Suprapubic skin (tissue), 3 donors: Measurements from ENCODE around the gene SLC31A2.

Experiments
- CTCF ChIP-seq, 2 donors: fragments of 200-600 bp in 1 of 2; fragments of 450-650 bp in 1 of 2; sonication (generic) in 1 of 2; IDR thresholded peaks; one replicate each; pipeline ENCODE4 v1.5.1; 2016 to 2019; ENCODE audit warnings: antibody characterized with exemption in 2 of 2, mild to moderate bottlenecking in 1 of 2, moderate library complexity in 1 of 2
- EP300 ChIP-seq: sonication (generic); formaldehyde crosslinking; IDR thresholded peaks from one replicate; pipeline ENCODE4 v1.6.1; 2017; ENCODE audit warnings: antibody characterized with exemption
- POLR2A ChIP-seq, 2 donors: fragments of 450-650 bp; IDR thresholded peaks; one replicate each; pipeline ENCODE4 v1.6.1; 2017; ENCODE audit warnings: antibody characterized with exemption in 2 of 2, mild to moderate bottlenecking in 2 of 2, moderate library complexity in 2 of 2

- TF ChIP-seq CTCF (IDR thresholded peaks at IDR 0.05), result no peak
- TF ChIP-seq EP300, result no peak
- TF ChIP-seq POLR2A (IDR thresholded peaks at IDR 0.05), result no peak
Observed at GRCh38 chr9:113205432-113205831, 54.6 kb downstream of the SLC31A2 start.
